PC-3 (cell line): ENCODE data around the gene CD300LG. TPM values are rescaled to one million over a fixed set of nuclear protein-coding genes. Genes with fewer than 3 reads are reported as not detected.

Experiments
- ATAC-seq: fragments of 200-7000 bp; cut with Tn5 transposase; 2 replicates; pipeline ENCODE4 v1.9.1; 2020; ENCODE audit warnings: mild to moderate bottlenecking, moderate library complexity
- BruUV-seq: library from RNA; stranded (reverse); fragments of 400-500 nt; replicated peaks from 2 replicates; lab custom pipeline; 2021; lab: Mats Ljungman, UMichigan
- CTCF ChIA-PET: fragments of 300-600 bp; sonication (Branson Sonifier 250); formaldehyde crosslinking; loops from one replicate; lab custom pipeline; 2022; ENCODE audit warnings: antibody characterized with exemption; lab: Charles Lee
- POLR2A ChIA-PET: fragments of 300-600 bp; sonication (Branson Sonifier 250); formaldehyde crosslinking; loops from one replicate; lab custom pipeline; 2022; ENCODE audit warnings: antibody characterized with exemption; ENCODE audit not compliant: unreplicated experiment; lab: Charles Lee
- DNase-seq: peaks from one replicate; pipeline ENCODE4 v3.0.0-alpha.2; 2015
- H2AFZ ChIP-seq: fragments of 300-600 bp; sonication (generic); 2 replicates; pipeline ENCODE4 v1.6.0; 2016; ENCODE audit warnings: antibody characterized with exemption, low read length
- H3F3A ChIP-seq: fragments of 300-600 bp; sonication (generic); one replicate; pipeline ENCODE4 v1.6.0; 2017; ENCODE audit warnings: antibody characterized with exemption, low read length, control low read depth, mild to moderate bottlenecking; ENCODE audit not compliant: unreplicated experiment
- H3K27ac ChIP-seq: fragments of 300-600 bp; sonication (generic); 2 replicates; pipeline ENCODE4 v1.5.1; 2016; ENCODE audit warnings: mild to moderate bottlenecking, low read length
- H3K27me3 ChIP-seq: fragments of 300-600 bp; sonication (generic); 2 replicates; pipeline ENCODE4 v1.6.1; 2016; ENCODE audit warnings: low read length, mixed read lengths
- H3K36me3 ChIP-seq: fragments of 300-600 bp; sonication (generic); 2 replicates; pipeline ENCODE4 v1.6.1; 2016; ENCODE audit warnings: low read depth, mixed run types, low read length, mixed read lengths
- H3K4me1 ChIP-seq: fragments of 300-600 bp; sonication (generic); 2 replicates; pipeline ENCODE4 v1.5.1; 2016; ENCODE audit warnings: low read length; ENCODE audit not compliant: insufficient read depth
- H3K4me2 ChIP-seq: fragments of 300-600 bp; sonication (generic); 2 replicates; pipeline ENCODE4 v1.6.0; 2016; ENCODE audit warnings: low read length
- H3K4me3 ChIP-seq: fragments of 300-600 bp; sonication (generic); 2 replicates; pipeline ENCODE4 v1.5.1; 2016; ENCODE audit warnings: mild to moderate bottlenecking, low read length, mixed read lengths
- H3K79me2 ChIP-seq: fragments of 300-600 bp; sonication (generic); 2 replicates; pipeline ENCODE4 v1.6.1; 2017; ENCODE audit warnings: low read length, mixed read lengths
- H3K9ac ChIP-seq: fragments of 300-600 bp; sonication (generic); 2 replicates; pipeline ENCODE4 v1.6.0; 2016; ENCODE audit warnings: mild to moderate bottlenecking, low read length
- H3K9me2 ChIP-seq: fragments of 300-600 bp; sonication (generic); replicated peaks from 2 replicates; pipeline ENCODE4 v1.6.1; 2016; ENCODE audit warnings: mixed run types, low read length, mixed read lengths
- H3K9me3 ChIP-seq: fragments of 300-600 bp; sonication (generic); 2 replicates; pipeline ENCODE4 v1.6.1; 2016; ENCODE audit warnings: low read length, mixed read lengths
- H4K20me1 ChIP-seq: fragments of 300-600 bp; sonication (generic); 2 replicates; pipeline ENCODE4 v1.6.1; 2016; ENCODE audit warnings: low read length, mixed read lengths
- EZH2 ChIP-seq: fragments of 300-600 bp; sonication (generic); IDR thresholded peaks from one replicate; pipeline ENCODE4 v1.6.1; 2017; ENCODE audit warnings: antibody characterized with exemption, mild to moderate bottlenecking, low read length; ENCODE audit not compliant: unreplicated experiment
- EZH2phosphoT487 ChIP-seq: fragments of 300-600 bp; sonication (generic); IDR thresholded peaks from 2 replicates; pipeline ENCODE4 v1.6.1; 2018; ENCODE audit warnings: mild to moderate bottlenecking, antibody characterized with exemption, low read length, borderline replicate concordance
- intact Hi-C: fragments of 100-400 bp; cut with micrococcal nuclease; formaldehyde crosslinking; loops from 2 replicates; pipeline ENCODE4 v1.9.0; 2023
- total RNA-seq: library from RNA; depleted of rRNA; stranded (reverse); fragments of >200 nt; gene quantifications from 2 replicates; pipeline ENCODE4 v1.2.3, GENCODE V29; 2014
- TF ChIP-seq, protein P1 (sequence below): fragments of 300-600 bp; sonication (generic); conservative IDR thresholded peaks from 2 replicates; pipeline ENCODE4 v1.5.1; 2017; ENCODE audit warnings: antibody characterized with exemption, low read depth, mild to moderate bottlenecking, low read length

Gene CD300LG
- total RNA-seq, 1 experiment from 2014 or later: not detected

- TF ChIP-seq, protein P1, sequence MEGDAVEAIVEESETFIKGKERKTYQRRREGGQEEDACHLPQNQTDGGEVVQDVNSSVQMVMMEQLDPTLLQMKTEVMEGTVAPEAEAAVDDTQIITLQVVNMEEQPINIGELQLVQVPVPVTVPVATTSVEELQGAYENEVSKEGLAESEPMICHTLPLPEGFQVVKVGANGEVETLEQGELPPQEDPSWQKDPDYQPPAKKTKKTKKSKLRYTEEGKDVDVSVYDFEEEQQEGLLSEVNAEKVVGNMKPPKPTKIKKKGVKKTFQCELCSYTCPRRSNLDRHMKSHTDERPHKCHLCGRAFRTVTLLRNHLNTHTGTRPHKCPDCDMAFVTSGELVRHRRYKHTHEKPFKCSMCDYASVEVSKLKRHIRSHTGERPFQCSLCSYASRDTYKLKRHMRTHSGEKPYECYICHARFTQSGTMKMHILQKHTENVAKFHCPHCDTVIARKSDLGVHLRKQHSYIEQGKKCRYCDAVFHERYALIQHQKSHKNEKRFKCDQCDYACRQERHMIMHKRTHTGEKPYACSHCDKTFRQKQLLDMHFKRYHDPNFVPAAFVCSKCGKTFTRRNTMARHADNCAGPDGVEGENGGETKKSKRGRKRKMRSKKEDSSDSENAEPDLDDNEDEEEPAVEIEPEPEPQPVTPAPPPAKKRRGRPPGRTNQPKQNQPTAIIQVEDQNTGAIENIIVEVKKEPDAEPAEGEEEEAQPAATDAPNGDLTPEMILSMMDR: no peak
- TF ChIP-seq EZH2 (no peak), EZH2phosphoT487 (no peak)
- Histone ChIP-seq H3K9ac (no peak overlapping the region), H2AFZ (no peak overlapping the region), H3K27ac (no peak overlapping the region), H3K4me1 (peaks cover 11% of the 10 kb centered on the region), H4K20me1 (no peaks in the 10 kb centered on the region), H3K4me2 (no peak overlapping the region), H3K79me2 (no peaks in the 10 kb centered on the region), H3K4me3 (no peak overlapping the region), H3K9me2 (no peaks in the 10 kb centered on the region), H3F3A (no peaks in the 10 kb centered on the region), H3K36me3 (peaks cover 33% of the 10 kb centered on the region), H3K27me3 (no peaks in the 10 kb centered on the region), H3K9me3 (no peaks in the 10 kb centered on the region)
- DNase-seq (no peak), ATAC-seq (no peak)
- POLR2A ChIA-PET: no interaction called here
- no TSS peak for BruUV-seq
- intact Hi-C loops: no loop called here
- CTCF ChIA-PET: no interaction called here
Measured at GRCh38 chr17:43810226-43810715, 36.7 kb upstream of the CD300LG start.

DNA sequence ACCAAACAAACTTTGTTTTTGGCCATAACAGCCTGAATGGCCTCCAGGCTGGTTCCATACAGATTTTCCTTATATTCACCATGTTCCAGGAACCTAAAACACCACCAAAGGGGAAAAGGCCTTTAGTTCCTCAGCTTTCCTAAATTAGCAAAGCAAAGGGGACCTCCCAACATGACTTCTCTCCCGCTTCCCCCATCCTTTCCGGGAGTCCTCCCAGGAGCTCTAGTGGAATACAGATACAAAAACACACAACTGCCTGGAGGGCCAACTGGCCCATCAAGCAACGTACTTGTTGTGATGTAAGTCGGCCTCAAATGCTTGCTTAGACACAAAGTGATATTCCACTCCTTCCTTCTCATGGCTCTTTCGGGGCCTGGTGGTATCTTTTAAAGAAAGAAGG, 36.2 kb upstream of the CD300LG start:
- Histone ChIP-seq H3K4me2 (no peak overlapping the region), H3K36me3 (peaks cover 31% of the 10 kb centered on the region), H3K9me3 (no peaks in the 10 kb centered on the region), H3K4me3 (no peak overlapping the region), H3F3A (no peaks in the 10 kb centered on the region), H4K20me1 (no peaks in the 10 kb centered on the region), H3K4me1 (peaks cover 16% of the 10 kb centered on the region), H3K9me2 (no peaks in the 10 kb centered on the region), H3K27ac (no peak overlapping the region), H3K79me2 (no peaks in the 10 kb centered on the region), H2AFZ (no peak overlapping the region), H3K27me3 (no peaks in the 10 kb centered on the region), H3K9ac (no peak overlapping the region)
- TF ChIP-seq EZH2: no peak
- TF ChIP-seq, protein P1: no peak
- no peak for TF ChIP-seq EZH2phosphoT487
- ATAC-seq (no peak), DNase-seq (no peak)
- ChIA-PET POLR2A (no interaction called here), CTCF (no interaction called here)
- no TSS peak for BruUV-seq
- intact Hi-C loops: no loop called here

GRCh38 chr17:43812396-43813265, 34.3 kb upstream of the CD300LG start:
- DNase-seq: no peak
- H3K9me3 ChIP-seq: no peaks in the 10 kb centered on the region
- BruUV-seq: no TSS peak
- H3K9ac ChIP-seq: no peak overlapping the region
- no peak for ATAC-seq
- no peak overlapping the region for H3K27ac ChIP-seq
- H3K4me1 ChIP-seq: peaks cover 16% of the 10 kb centered on the region
- no peaks in the 10 kb centered on the region for H3K27me3 ChIP-seq
- H3K36me3 ChIP-seq: peaks cover 31% of the 10 kb centered on the region
- intact Hi-C loops: no loop called here
- CTCF ChIA-PET: no interaction called here
- H3K9me2 ChIP-seq: no peaks in the 10 kb centered on the region
- H4K20me1 ChIP-seq: no peaks in the 10 kb centered on the region
- H3K4me2 ChIP-seq: no peak overlapping the region
- H3K4me3 ChIP-seq: no peak overlapping the region
- H3K79me2 ChIP-seq: no peaks in the 10 kb centered on the region
- TF ChIP-seq, protein P1: no peak
- TF ChIP-seq EZH2: no peak
- no peak for TF ChIP-seq EZH2phosphoT487
- no peak overlapping the region for H2AFZ ChIP-seq
- no peaks in the 10 kb centered on the region for H3F3A ChIP-seq
- POLR2A ChIA-PET: no interaction called here
